GM12874 (cell line): ENCODE results near the gene EIF3L.

Experiments used
- TF ChIP-seq, protein P1 (sequence below): IDR thresholded peaks from 2 replicates; pipeline ENCODE4 v1.5.1; 2011; ENCODE audit warnings: low read depth, mild to moderate bottlenecking, control low read depth, low read length, moderate library complexity; ENCODE audit not compliant: insufficient read depth

The EIF3L gene

DNA sequence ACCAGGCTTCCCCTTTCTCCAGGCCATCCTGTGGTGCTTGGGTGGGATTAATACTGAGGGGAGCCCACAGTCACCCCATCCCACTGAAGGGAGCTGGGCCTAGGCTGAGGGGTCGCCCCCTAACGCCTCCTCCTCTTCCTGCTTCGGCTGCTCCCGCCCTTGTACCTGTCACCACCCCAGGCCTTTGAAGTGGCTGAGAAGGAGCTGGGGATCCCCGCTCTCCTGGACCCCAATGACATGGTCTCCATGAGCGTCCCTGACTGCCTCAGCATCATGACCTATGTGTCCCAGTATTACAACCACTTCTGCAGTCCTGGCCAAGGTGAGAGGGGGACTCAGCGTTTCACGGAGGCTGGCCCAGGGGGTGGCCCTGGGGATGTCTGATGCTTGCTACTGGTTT, 63.0 kb downstream of the EIF3L start:
- TF ChIP-seq, protein P1, sequence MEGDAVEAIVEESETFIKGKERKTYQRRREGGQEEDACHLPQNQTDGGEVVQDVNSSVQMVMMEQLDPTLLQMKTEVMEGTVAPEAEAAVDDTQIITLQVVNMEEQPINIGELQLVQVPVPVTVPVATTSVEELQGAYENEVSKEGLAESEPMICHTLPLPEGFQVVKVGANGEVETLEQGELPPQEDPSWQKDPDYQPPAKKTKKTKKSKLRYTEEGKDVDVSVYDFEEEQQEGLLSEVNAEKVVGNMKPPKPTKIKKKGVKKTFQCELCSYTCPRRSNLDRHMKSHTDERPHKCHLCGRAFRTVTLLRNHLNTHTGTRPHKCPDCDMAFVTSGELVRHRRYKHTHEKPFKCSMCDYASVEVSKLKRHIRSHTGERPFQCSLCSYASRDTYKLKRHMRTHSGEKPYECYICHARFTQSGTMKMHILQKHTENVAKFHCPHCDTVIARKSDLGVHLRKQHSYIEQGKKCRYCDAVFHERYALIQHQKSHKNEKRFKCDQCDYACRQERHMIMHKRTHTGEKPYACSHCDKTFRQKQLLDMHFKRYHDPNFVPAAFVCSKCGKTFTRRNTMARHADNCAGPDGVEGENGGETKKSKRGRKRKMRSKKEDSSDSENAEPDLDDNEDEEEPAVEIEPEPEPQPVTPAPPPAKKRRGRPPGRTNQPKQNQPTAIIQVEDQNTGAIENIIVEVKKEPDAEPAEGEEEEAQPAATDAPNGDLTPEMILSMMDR, result no peak

DNA sequence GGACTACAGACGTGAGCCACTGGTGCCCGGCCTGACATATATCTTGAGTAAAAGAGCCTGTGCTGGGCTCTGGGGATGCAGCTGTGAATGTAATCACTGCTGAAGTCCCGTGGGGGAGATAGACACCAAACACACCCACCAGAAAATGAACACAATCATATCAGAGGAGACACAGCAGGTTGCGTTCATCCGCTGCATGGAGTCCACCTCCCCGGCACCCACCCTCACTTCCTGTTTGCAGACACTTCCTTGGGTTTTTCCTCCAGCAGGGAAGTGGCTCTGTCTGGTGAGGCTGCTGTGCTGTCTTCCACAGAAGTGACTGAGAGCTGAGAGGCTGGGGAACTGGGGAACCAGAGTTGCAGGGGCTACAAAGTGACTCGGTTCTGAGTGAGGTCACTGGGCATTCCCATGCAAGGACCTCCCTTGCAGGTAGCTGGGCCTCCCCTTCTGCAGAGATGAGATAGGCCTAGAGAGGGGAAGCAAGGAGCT, 64.1 kb downstream of the EIF3L start:
- TF ChIP-seq, protein P1, result no peak

DNA sequence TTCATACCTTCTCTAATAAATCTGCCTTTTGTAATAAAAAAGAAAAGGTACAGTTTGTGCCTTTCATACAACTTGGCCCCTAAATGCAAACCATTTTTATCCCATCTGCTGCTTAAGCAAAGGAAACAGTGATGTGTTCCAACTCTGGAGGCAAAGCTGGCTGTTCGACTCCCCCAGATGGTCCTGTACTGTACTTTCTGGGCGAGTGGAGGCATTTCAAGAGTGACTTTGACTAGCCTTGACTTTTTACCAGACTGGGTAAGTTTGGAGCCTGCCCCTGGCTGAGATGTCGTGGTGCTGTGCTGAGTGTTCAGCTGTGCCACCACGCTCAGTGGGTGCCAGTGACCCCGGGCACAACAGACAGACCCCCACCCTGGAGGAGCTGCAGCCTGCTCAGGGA, 67.1 kb downstream of the EIF3L start:
- TF ChIP-seq, protein P1, result no peak

- TF ChIP-seq, protein P1, result no peak
Observed at GRCh38 chr22:37917874-37918548, 68.8 kb downstream of the EIF3L start.

DNA sequence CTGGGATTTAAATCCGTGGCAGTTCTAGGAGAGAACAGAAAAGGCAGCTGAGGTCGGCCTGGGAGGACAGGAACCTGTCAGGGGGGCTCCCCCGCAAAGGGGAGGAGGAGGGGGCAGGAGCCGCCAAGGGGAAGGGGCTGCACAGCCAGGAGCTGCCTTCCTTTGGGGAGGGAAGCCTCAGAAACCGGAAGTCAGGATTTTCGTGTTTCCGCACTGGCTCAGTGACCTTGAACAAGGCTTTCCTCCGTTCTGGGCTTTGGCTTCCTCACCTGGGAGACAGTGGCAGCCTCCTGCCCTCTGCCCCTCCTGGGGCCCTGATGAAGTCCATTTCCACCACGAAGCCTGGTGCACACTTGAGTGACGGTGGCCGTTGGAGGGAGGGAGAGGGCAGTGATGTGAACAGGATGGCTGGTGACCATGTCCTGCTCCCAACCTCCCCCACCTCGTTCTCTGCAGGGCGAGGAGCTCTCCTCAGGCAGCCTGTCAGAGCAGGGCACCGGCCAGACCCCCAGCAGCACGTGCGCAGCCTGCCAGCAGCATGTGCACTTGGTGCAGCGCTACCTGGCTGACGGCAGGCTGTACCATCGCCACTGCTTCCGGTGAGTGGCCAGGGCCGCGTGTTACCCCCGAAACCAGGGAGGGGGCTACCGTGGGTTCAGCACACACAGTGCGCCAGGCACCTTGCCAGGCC, 69.5 kb downstream of the EIF3L start:
- TF ChIP-seq, protein P1, result no peak

DNA sequence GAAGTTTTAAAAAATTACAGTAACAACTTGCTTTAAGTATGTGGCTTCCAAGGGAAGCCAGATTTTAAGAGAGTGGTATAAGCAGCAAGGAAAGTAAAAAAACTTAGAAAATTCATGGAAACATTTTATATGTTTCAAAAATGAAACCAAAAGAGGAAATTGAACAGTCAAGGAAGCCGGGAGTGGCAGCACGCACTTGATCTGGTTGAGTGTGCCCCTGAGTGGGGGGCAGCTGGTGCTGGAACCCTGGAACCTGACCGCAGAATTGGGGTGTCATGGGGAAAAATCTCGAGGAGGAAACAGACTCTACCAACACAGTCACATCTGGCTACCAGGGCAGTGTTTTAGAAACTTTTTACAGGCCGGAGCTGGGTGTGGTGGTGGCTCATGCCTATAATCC, 70.9 kb downstream of the EIF3L start:
- TF ChIP-seq, protein P1, result no peak

- TF ChIP-seq, protein P1, result no peak
Observed at GRCh38 chr22:37922191-37922590, 73.0 kb downstream of the EIF3L start.
